Adrenal gland (tissue), 12 donors: ENCODE measurements around the gene CXCL5. TPM values are rescaled to one million over a fixed set of nuclear protein-coding genes. Genes with fewer than 3 reads are reported as not detected.
A peak's percentile ranks its signal among the peaks of the same experiment; 100 is the strongest.

Source experiments
- DNase-seq, 7 donors: peaks; one replicate each; pipeline ENCODE4 v3.0.0-alpha.2; 2019 to 2020
- H3K27ac ChIP-seq, 5 donors: fragments of 200-600 bp; sonication (generic) in 4 of 5; 1 replicate in 3 of 5; 2 replicates in 2 of 5; pipeline versions ENCODE4 v1.5.1 to v1.8.0; 2016 to 2020; ENCODE audit warnings: mild to moderate bottlenecking in 1 of 5
- H3K27me3 ChIP-seq: fragments of 200-600 bp; 2 replicates; pipeline ENCODE4 v1.8.0; 2021
- H3K36me3 ChIP-seq, 2 donors: fragments of 200-600 bp; replicated peaks in 1 of 2; 1 replicate in 1 of 2; 2 replicates in 1 of 2; pipeline versions ENCODE4 v1.5.1 to v1.8.0; 2018 to 2022
- H3K4me1 ChIP-seq, 2 donors: fragments of 200-600 bp; replicated peaks in 1 of 2; 1 replicate in 1 of 2; 2 replicates in 1 of 2; pipeline versions ENCODE4 v1.5.1 to v1.8.0; 2018 to 2021
- H3K4me3 ChIP-seq, 4 donors: fragments of 200-600 bp; sonication (generic) in 3 of 4; one replicate each; pipeline ENCODE4 v1.5.1; 2016 to 2018
- H3K9me3 ChIP-seq, 3 donors: fragments of 200-600 bp; sonication (generic) in 1 of 3; replicated peaks in 1 of 3; 1 replicate in 2 of 3; 2 replicates in 1 of 3; pipeline versions ENCODE4 v1.5.1 to v1.8.0; 2016 to 2021
- CTCF ChIP-seq, 6 experiments: fragments of 450-650 bp in 4 of 6; fragments of 200-600 bp in 2 of 6; sonication (generic) in 1 of 6; IDR thresholded peaks; 1 replicate in 5 of 6; 2 replicates in 1 of 6; pipeline versions ENCODE4 v1.5.1 to v1.8.0; 2016 to 2021; ENCODE audit warnings: antibody characterized with exemption in 6 of 6, mild to moderate bottlenecking in 2 of 6, moderate library complexity in 1 of 6
- POLR2A ChIP-seq, 2 donors: fragments of 450-650 bp; IDR thresholded peaks; one replicate each; pipeline ENCODE4 v1.6.1; 2017; ENCODE audit warnings: antibody characterized with exemption in 2 of 2, mild to moderate bottlenecking in 2 of 2, moderate library complexity in 1 of 2
- WGBS, 4 donors: extraction: QIAGEN DNeasy Blood & Tissue Kit in 2 of 4; methylation state at CpG; one replicate each; pipeline versions ENCODE4 v1.1.5 to v1.1.7; 2013 to 2017; 5-methylcytosine and 5-hydroxymethylcytosine counted together
- intact Hi-C, 2 donors: fragments of 100-400 bp; cut with DNase I; formaldehyde crosslinking; loops; one replicate each; pipeline versions ENCODE4 v1.14.1 to v1.15.0; 2022 to 2023
- polyA plus RNA-seq, 3 donors: library from polyadenylated mRNA; stranded (reverse); fragments of 200-250 nt in 2 of 3; fragments of 350-450 nt in 1 of 3; fragmentation: Illumina TruSeq in 1 of 3; extraction: RNeasy Lipid Tissue Mini Kit (QIAGEN cat#74804) in 1 of 3; gene quantifications; one replicate each; pipeline ENCODE4 v1.2.3, GENCODE V29; 2013 to 2014
- total RNA-seq, 9 donors: library from RNA; depleted of rRNA in 4 of 9; stranded (reverse); fragments of >200 nt in 4 of 9; fragments of 120-200 nt in 1 of 9; fragmentation: NEBNext Ultra II Directional in 1 of 9; extraction: Animal tissue kit (Norgen Biotek cat#: 25700) in 1 of 9; gene quantifications; one replicate each; pipeline versions ENCODE4 v1.1.0 to v1.2.4, GENCODE V29; 2013 to 2023
- donor health status: healthy with polysubstance abuse.
- donor health status: Bipolar disorder and iron deficiency.
- donor health status: DM: yes; HTN: yes; CAD: no.
- donor health status: DM: no; HTN: no; CAD: no.
- donor health status: DM: no; HTN: no; CAD: no.
- donor health status: DM: yes; HTN: yes; CAD: no.

Gene CXCL5
- total and polyA plus RNA-seq, 12 donors = 0.03 to 0.41 (median 0.09) TPM; not detected in 9

GRCh38 chr4:74023709-74024108, 25.2 kb upstream of the CXCL5 start:
- TF ChIP-seq POLR2A (IDR thresholded peaks at IDR 0.05) = no peak
- no peak for TF ChIP-seq CTCF (IDR thresholded peaks at IDR 0.05)
- intact Hi-C loops = no loop called here

DNA sequence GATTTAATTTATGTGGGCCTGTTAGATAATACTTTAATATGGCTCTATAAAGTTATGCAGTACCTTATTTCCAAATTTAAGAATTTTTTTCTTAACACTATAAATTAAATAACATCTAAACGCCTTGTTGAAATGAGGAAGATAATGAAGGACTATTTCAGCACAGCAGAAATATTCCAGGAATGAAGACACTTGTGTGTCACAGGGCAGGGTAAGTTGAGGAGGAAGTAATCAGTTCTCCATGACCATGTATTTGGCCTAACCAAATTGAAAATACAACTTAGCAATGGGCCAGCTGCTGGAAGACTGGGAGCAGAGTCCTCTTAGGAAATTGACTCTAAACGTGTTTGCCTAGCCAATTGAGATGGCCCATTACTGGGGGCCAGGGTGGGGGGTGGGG, 23.1 kb upstream of the CXCL5 start:
- 22 to 51% (median 31%) methylated on average over 2 of the region's 2 CpGs for WGBS, 4 donors
- Histone ChIP-seq H3K27ac (no peak overlapping the region), H3K4me1 (no peaks in the 10 kb centered on the region), H3K36me3 (no peaks in the 10 kb centered on the region), H3K27me3 (no peaks in the 10 kb centered on the region), H3K4me3 (no peak overlapping the region), H3K9me3 (no peaks in the 10 kb centered on the region)
- TF ChIP-seq POLR2A (IDR thresholded peaks at IDR 0.05) = no peak
- TF ChIP-seq CTCF (IDR thresholded peaks at IDR 0.05) = no peak
- intact Hi-C loops = no loop called here
- no peak for DNase-seq

More at GRCh38 chr4:74023709-74024108, 25.2 kb upstream of the CXCL5 start:
- H3K4me1 ChIP-seq = no peaks in the 10 kb centered on the region
- no peaks in the 10 kb centered on the region for H3K9me3 ChIP-seq
- no peaks in the 10 kb centered on the region for H3K27me3 ChIP-seq
- no peak for DNase-seq
- H3K27ac ChIP-seq = no peak overlapping the region
- WGBS, 4 donors = 72 to 95% (median 81%) methylated on average over 2 of the region's 2 CpGs
- no peak overlapping the region for H3K4me3 ChIP-seq
- H3K36me3 ChIP-seq = no peaks in the 10 kb centered on the region

DNA sequence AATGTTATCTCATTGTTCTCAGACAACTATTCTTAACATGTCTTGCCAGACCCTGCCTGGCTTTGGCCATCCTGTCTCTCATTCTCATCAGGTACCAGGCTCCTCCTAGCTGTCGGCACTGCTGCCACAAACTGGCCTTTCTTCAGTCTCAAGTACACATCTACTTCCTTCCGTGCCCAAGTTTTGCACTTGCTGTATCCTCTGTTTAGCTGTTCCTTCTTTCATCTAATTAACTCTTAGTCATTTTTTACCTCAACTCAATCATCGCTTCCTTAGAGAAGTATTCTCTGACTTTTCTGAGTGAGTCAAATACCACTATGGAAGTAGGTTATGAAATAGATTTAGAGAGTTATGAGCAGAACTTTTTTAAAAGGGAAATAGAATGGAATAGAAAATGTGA, 20.3 kb upstream of the CXCL5 start:
- H3K9me3 ChIP-seq = no peaks in the 10 kb centered on the region
- no peak for DNase-seq
- H3K27ac ChIP-seq = peak overlapping the region in 1 of 5 donors; percentile 45
- no peaks in the 10 kb centered on the region for H3K36me3 ChIP-seq
- intact Hi-C loops = no loop called here
- TF ChIP-seq CTCF (IDR thresholded peaks at IDR 0.05) (no peak), POLR2A (IDR thresholded peaks at IDR 0.05) (no peak)
- no peaks in the 10 kb centered on the region for H3K4me1 ChIP-seq
- H3K4me3 ChIP-seq = no peak overlapping the region
- WGBS, 4 donors = 59 to 73% (median 64%) methylated on average over 3 of the region's 3 CpGs
- H3K27me3 ChIP-seq = no peaks in the 10 kb centered on the region

- H3K27ac ChIP-seq = no peak overlapping the region
- H3K4me3 ChIP-seq = no peak overlapping the region
- no peak for DNase-seq
Measured at GRCh38 chr4:74018116-74018515, 19.6 kb upstream of the CXCL5 start.

More at GRCh38 chr4:74018116-74018515, 19.6 kb upstream of the CXCL5 start:
- no peaks in the 10 kb centered on the region for H3K27me3 ChIP-seq
- TF ChIP-seq CTCF (IDR thresholded peaks at IDR 0.05) (no peak), POLR2A (IDR thresholded peaks at IDR 0.05) (no peak)
- intact Hi-C loops = no loop called here
- H3K36me3 ChIP-seq = no peaks in the 10 kb centered on the region
- H3K9me3 ChIP-seq = no peaks in the 10 kb centered on the region
- H3K4me1 ChIP-seq = no peaks in the 10 kb centered on the region
